CD4-positive, alpha-beta T cell treated with Interleukin-4 for 4 hours (primary cell): ENCODE data around the gene ZNF30.
"Not testable (repeated sequence)": the region's sequence is repeated elsewhere in the genome, so short reads cannot be mapped to it uniquely, and the experiment has no call there.

ENCODE experiments used
- DNase-seq: peaks from one replicate; pipeline ENCODE4 v3.0.0-alpha.2; 2020

ZNF30 gene

DNA sequence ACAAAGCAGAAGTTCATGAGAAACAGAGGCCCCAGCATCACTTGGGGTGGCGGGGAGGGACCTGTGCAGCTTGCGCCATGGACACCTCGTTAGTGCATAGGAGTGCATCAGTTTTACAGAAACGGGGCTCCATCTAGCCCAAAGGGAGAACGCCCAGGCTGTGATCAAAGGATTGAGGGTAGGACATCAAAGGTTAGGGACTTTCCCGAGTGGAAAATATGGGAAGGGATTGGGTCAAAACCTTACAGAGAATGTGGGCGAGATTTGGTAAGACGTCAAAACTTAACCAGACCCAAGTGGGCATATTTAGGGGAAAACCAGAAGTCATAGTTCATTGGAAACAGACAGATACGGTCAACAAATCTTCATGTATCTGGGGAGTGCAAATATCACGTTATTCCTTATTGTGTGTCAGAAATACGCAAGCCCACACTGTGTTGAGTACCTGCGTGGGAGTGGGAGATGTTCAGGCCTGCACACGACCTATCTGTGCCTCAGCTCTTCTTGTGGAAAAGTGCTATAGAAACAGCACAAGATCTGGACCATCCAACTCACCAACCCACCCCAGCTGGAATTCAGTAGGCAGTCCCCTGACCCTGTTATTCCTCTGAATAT is 64.0 kb downstream of the ZNF30 start:
- no peak for DNase-seq

DNA sequence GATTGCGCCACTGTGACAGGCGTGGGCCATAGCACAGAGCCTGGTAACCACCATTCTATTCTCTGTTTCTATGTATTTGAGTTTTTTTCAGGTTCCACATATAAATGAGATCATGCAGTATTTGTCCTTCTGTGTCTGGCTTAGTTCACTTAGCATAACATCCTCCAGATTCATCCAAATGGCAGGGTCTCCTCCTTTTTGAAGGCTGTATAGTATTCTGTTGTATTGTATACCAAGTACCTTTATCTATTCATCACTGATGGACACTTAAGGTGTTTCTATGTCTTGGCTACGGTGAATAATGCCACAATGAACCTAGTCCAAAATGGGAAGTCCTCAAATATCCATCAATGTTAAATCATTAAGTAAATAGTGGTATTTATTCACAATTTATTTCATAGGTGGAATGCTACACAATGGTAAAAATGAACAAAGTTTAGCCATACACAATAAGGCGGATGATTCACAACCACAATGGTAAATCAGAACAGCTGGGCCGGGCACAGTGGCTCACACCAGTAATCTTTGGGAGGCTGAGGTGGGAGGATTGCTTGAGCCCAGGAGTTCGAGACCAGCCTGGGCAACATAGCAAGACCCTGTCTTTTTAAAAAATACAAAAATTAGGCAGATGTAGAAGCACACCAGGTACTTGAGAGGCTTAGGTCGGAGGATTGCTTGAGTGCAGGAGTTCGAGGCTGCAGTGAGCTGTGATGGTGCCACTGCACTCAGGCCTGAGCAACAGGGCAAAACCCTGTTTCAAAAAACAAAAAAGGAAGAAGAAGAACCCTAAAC is 65.0 kb downstream of the ZNF30 start:
- no peak for DNase-seq

DNA sequence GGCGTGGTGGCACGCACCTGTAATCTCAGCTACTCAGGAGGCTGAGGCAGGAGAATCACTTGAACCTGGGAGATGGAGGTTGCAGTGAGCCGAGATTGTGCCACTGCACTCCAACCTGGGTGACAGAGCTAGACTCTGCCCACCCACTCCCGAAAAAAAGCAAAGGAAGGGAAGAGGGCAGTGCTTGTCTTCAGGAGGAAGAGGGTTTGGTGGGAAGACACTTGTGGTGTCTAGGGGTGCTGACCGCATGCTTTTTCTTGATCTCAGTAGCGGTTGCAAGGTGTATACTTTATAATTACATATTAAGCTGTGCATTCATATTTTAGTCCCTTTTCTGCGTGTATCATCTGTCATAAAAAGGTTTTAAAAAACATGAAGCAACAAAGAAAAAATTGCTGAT is 65.9 kb downstream of the ZNF30 start:
- not testable (repeated sequence) for DNase-seq

DNA sequence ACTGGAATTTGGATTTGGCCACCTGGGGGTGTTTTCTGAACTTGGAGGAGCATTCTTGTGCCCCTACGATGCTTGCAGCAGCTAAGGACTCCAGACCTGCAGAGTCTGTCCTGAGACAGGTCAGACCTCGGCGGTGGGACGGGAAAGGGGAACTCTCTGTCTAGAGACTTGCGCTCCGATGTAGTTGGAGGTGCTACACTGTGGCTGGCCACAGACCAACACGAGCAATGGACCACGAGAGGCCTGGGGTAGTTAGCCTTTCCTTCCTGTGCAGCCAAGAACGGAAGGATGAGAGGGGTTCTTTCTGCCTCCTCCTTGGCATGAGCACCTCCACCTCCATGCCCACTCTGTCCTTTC is 67.6 kb downstream of the ZNF30 start:
- DNase-seq: no peak
